ENCODE data around the gene RALBP1. TPM values are rescaled to one million over a fixed set of nuclear protein-coding genes. Genes with fewer than 3 reads are reported as not detected.
"Not testable (repeated sequence)": the region's sequence is repeated elsewhere in the genome, so short reads cannot be mapped to it uniquely, and the experiment has no call there.

Gene RALBP1
- 38.2 and 39.7 TPM in 2 replicates for total RNA-seq (2014; rRNA removed; shearing (Covaris generic))

GRCh38 chr18:9474983-9475642 is at the start of gene RALBP1:
TSS of gene RALBP1 (plus strand) at chr18:9475513. CDS start at chr18:9513046, 37,533 bp downstream.
- DNase-seq (ENCODE audit: low read depth) = peak; percentile 97

DNA sequence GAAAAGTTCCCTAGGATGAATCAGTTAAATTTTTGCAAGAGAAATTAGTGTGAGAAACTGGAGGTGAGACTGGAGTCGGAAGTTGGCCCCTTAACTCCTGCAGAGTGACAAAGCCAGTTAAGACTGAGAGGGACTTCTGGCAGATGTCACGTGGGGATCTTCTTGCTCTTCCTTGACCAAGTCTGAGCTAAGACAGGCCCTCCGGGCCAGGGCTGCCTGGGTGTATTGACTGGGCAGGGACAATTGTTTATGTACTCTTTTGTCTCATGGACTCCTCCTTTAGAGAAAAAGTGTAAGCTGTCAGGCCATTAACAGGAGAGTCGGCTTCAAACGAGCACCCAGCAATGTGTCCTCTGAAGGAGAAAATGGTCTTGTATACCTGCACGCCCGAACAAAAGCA is 48.6 kb upstream of the RALBP1 start:
- DNase-seq (ENCODE audit: low read depth) = no peak

DNA sequence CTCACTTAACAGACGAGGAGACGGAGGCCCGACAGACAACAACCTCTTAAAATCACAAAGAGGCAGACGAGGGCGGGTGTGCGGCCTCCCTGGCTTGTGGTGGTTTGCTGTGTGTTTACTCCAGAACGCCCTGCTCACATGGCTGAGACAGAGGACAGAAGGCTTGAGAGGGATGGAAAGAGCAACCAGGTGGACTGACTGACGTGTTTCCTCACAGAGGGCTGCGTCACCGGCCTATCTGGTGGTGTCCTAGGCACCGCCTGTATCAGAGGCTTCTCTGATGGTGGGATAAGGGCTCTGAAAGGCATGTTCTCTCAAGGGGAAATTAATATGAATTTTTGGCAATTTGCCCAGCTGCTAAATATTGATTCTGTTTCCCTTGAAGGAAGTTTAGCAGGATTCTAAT is 47.0 kb upstream of the RALBP1 start:
- DNase-seq (ENCODE audit: low read depth) = no peak

GRCh38 chr18:9428862-9429661 is 46.3 kb upstream of the RALBP1 start:
- DNase-seq (ENCODE audit: low read depth) = no peak

DNA sequence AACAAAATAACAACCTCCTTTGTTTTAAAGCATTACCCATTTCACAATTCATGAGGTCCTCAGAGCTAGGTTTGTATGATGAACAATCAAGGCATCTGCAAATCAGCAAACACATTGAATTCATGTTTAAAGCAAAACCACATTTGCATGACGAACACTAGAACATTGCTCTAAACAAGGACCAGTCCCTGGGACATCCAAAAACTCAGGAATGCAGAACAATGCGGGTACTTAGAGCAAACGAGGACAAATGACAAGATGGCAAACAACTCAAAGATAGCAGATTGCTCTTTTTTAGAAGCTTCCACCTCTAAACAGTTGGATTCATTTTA is 45.7 kb upstream of the RALBP1 start:
- no peak for DNase-seq (ENCODE audit: low read depth)

GRCh38 chr18:9430315-9430714 is 45.0 kb upstream of the RALBP1 start:
- not testable (repeated sequence) for DNase-seq (ENCODE audit: low read depth)

- no peak for DNase-seq (ENCODE audit: low read depth)
Observed at GRCh38 chr18:9431296-9431695, 44.0 kb upstream of the RALBP1 start.

DNA sequence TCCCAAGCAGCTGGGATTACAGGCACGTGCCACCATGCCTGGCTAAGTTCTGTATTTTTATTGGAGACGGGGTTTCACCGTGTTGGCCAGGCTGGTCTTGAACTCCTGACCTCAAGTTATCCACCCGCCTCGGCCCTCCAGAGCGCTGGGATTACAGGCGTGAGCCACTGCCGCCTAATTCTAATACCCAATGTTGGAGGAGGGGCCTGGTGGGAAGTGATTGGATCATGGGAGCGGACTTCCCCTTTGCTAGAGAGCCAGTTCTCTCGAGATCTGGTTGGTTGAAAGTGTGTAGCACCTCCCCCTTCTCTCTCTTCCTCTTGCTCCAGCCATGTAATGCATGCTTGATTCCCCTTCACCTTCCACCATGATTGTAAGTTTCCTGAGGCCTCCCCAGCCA is 42.2 kb upstream of the RALBP1 start:
- DNase-seq (ENCODE audit: low read depth) = not testable (repeated sequence)

DNA sequence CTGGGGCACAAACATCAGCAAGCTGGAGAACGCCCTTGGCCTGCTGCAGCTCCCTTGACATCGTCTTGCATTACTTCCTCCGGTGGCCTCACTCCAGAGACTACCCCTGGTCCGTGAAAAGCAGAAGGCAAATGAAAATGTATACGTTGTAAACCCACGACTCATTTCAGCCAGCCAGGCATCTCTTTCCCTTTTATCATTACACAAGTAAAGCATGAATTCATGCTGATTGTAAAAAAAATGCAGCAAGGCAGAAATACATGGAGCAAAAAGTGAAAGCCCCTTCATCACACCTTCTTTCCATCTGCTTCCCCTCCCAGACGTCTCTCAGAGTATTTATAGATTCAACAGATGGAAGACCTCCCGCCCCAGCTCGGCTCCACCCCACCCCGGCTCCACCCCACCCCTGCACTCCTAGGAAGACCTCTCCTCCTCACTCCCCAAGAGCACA is 41.6 kb upstream of the RALBP1 start:
- no peak for DNase-seq (ENCODE audit: low read depth)

DNA sequence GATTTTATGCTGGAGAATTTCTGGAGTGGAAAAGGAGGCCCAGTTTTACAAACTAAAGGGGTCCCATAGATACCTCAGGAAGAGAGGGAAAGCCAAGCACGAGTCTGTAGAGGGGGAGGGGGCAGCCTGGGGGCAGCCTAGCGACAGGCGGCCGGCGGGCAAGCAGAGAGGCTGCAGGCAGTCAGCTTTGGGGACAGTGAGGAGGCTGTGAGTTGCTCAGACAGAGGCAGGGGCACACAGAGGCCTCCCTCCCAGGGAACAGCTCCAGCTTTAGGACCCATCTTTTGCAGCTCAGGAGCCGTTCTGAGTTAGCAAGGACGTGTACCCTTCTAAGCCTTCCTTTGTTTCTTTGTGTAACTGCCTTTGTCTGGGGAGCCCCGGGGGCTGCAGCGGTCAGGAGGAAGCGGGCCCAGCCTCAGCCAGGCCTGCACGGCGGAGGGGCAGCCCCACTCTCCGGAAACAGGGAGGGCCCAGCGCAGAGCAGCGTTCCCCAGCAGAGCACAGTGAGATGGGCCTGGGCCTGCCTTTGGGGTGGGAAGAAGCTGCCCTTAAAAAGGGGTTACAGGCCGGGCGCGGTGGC is 41.1 kb upstream of the RALBP1 start:
- DNase-seq (ENCODE audit: low read depth) = no peak

GRCh38 chr18:9435041-9435440 is 40.3 kb upstream of the RALBP1 start:
- DNase-seq (ENCODE audit: low read depth) = no peak

GRCh38 chr18:9436206-9436929 is 38.9 kb upstream of the RALBP1 start:
- DNase-seq (ENCODE audit: low read depth) = no peak

DNA sequence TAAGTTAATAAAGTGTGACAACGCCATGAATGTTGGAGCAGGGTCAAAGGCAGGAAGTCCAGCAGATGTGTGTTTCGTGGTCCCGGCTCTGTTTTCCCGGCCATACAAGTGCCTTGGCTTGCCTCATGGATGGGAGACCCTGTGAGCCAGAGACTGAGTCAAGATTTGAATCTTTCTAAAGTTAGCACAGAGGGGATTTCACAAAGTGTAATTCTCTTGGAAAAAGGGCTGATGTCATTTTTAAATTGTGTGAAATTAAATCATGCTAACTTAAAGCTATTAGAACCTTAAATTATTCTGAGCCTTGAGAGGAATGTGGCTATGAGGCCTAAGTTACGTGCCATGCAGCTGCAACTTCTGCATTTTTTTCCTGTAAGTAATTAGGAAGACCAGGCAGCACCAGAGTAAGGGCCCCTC is 38.3 kb upstream of the RALBP1 start:
- DNase-seq (ENCODE audit: low read depth) = no peak

DNA sequence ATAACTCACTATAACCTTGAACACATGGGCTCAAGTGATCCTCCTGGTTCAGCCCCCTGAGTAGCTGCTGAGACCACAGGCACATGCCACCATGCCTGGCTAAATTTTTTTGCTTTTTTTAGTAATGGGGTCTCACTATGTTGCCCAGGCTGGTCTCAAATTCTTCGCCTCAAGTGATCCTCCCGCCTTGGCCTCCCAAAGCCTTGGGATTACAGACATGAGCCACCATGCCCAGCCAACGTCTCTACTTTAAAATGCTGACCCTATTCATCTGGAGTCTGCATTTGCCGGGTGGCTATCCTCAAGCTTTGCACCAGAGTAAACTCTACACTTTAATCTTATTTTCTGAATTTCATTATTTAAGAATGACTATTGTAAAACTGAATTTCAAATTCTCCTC is 37.6 kb upstream of the RALBP1 start:
- no peak for DNase-seq (ENCODE audit: low read depth)

DNA sequence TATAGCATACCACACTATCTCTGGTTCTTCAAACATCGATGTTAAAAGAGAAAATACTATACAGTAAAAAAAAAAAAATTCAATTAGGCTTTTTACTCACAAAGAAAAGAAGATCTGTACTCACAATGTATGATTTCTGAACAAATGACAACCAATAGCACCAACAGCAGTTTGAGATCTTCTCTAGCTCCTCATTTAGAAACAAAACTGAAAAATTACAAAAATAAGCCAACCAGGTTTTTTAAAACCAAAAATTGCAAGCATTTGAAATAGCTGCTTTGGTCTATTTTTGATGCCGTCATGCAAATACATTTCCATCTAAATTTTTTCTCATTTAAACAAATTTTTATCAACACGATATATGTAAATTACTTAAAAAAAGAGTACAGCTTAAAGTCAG is 34.3 kb upstream of the RALBP1 start:
- DNase-seq (ENCODE audit: low read depth) = no peak

- no peak for DNase-seq (ENCODE audit: low read depth)
Observed at GRCh38 chr18:9444549-9444948, 30.8 kb upstream of the RALBP1 start.

DNA sequence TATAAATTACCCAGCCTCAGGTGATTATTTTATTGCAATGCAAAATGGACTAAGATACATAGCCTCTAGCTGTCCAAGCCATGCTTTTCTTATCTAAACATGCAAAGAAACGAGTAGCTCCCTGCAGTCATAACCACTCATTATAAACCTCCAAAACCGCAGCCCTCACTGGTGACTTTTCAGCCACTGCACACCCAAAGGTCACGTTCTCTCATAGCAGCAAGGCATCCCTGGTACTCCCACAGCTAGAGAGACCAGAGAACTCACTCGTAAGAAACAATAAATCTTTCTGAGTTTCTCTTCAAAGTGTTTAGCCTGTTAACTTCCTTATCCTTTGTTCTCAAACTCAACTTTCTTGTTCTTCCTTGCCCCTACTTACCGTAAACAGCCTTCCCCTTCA is 28.5 kb upstream of the RALBP1 start:
- no peak for DNase-seq (ENCODE audit: low read depth)

DNA sequence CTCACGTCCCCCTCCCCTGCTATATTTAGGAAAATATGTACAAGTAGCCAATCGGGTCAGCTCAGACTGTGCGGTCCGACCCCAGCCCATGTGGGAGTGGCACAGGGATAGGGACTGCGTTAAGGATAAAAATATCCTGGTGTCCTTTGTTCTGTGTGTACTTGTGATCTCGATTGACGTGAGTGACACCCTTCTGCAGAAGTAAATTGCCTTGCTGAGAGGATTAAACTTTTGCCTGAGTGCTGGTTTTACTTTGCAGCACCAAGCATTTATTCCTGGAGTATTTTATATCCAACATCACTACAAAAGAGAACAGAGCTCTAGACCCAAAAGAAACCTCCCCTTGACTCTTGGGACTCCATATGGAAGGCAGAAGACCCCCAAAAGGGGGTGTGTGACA is 28.0 kb upstream of the RALBP1 start:
- DNase-seq (ENCODE audit: low read depth) = no peak

DNA sequence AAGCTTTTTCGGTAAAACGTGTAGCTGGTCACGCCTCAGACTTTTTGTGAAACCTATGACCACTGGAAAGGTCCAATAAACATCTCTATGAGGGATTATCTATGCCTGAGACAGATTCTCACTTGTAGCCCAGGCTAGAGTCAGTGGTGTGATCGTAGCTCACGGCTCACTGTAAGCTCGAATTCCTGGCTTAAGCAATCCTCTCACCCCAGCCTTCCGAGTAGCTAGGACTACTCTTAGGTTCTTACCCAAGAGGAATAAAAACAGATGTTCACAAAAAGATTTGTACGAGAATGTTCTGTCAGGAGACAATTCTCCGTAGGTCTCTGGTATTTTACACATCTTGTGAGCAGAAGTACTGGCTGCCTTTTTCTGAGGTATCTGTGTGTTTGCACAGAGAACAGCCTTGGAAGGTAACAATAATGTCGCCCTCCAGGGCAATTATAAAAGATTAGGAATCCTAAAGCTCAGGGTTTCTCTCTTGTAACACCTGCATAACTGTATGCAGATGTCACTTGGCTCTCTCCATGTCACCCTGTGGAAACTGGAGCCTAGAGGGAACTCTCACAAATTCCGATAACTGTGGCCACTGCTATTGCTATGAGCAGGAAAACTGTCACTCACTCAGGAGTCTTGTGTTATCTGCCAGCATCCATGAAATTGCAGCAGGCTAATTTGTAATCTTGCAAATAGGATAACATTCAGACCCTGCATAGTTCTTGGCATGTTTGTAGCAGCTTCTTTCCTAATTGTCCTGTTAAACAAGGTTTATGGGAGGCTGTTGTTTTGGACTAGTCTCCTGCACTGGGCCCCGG is 25.5 kb upstream of the RALBP1 start:
- DNase-seq (ENCODE audit: low read depth) = no peak

- not testable (repeated sequence) for DNase-seq (ENCODE audit: low read depth)
Observed at GRCh38 chr18:9450920-9451319, 24.4 kb upstream of the RALBP1 start.

DNA sequence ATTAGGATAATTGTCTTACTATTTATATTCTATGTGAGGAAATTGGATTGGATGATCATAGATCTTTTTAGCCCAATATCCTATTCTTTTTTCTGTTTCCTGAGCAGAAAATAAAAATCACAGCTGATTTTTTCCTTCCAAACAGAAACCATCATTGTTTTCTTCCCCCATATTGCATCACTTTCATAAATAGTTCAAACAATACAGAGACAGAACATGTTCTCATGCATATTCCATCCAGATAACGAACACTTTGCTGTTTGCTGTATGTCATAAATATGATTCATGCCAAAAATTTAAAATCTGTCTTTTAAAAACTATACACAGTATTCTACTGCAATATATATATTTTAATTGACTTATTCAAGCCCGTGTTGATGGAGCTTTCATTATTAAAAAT is 22.0 kb upstream of the RALBP1 start:
- DNase-seq (ENCODE audit: low read depth) = no peak
